ENCODE results near the gene CCDC154.

CCDC154 gene

GRCh38 chr16:1433756-1434155 is 10.6 kb downstream of the CCDC154 start:
- Histone ChIP-seq H3K36me3 (ENCODE audit: control insufficient read depth, insufficient read depth, low read length) (no peaks in the 10 kb centered on the region), H3K4me3 (ENCODE audit: low read depth, low read length) (no peak overlapping the region), H3K9ac (ENCODE audit: low read length) (no peak overlapping the region), H3K4me1 (ENCODE audit: control insufficient read depth, insufficient read depth, low read length) (no peaks in the 10 kb centered on the region), H3K27ac (ENCODE audit: low read depth, low read length) (no peak overlapping the region), H3K9me3 (ENCODE audit: control insufficient read depth, insufficient read depth, low read depth, low read length) (no peaks in the 10 kb centered on the region), H3K27me3 (ENCODE audit: control insufficient read depth, insufficient read depth, low read length) (no peaks in the 10 kb centered on the region)

DNA sequence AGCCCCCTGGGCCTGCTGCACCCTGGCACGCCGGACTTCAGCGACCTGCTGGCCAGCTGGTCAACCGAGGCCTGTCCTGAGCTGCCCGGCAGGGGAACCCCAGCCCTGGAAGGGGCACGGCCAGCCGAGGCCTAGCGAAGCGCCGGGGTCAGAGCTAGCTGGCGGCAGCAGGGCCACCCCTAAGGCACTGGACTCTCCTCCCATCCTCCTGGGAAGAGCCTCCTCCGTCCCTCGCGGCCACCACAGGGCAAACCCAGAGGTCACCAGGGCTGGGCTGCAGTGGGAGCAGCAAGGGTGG is 11.1 kb downstream of the CCDC154 start:
- Histone ChIP-seq H3K4me3 (ENCODE audit: low read depth, low read length) (no peak overlapping the region), H3K9me3 (ENCODE audit: control insufficient read depth, insufficient read depth, low read depth, low read length) (no peaks in the 10 kb centered on the region), H3K27ac (ENCODE audit: low read depth, low read length) (no peak overlapping the region), H3K4me1 (ENCODE audit: control insufficient read depth, insufficient read depth, low read length) (no peaks in the 10 kb centered on the region), H3K36me3 (ENCODE audit: control insufficient read depth, insufficient read depth, low read length) (no peaks in the 10 kb centered on the region), H3K27me3 (ENCODE audit: control insufficient read depth, insufficient read depth, low read length) (no peaks in the 10 kb centered on the region), H3K9ac (ENCODE audit: low read length) (no peak overlapping the region)

DNA sequence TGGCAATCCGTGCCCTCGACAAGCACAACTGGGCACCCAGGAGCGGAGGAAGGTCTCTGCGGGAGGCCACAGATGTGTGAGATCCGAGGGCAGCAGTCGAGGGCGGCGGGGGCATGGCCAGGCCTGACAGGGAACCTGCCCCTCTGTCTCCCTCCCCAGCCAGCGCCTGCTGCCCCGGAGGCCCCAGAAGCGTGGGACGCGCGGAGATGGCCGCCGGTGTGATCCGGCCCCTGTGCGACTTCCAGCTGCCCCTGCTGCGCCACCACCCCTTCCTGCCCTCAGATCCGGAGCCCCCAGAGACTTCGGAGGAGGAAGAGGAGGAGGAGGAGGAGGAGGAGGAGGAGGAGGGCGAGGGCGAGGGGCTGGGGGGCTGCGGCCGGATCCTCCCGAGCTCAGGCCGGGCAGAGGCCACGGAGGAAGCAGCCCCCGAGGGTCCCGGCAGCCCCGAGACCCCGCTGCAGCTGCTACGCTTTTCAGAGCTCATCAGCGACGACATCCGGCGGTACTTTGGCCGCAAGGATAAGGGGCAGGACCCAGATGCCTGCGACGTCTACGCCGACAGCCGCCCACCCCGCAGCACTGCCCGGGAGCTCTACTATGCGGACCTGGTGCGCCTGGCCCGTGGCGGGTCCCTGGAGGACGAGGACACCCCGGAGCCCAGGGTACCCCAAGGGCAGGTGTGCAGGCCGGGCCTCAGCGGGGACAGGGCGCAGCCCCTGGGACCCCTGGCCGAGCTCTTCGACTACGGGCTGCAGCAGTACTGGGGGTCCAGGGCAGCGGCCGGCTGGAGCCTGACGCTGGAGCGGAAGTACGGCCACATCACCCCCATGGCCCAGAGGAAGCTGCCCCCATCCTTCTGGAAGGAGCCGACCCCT is 11.7 kb downstream of the CCDC154 start:
- Histone ChIP-seq H3K9ac (ENCODE audit: low read length) (no peak overlapping the region), H3K27ac (ENCODE audit: low read depth, low read length) (no peak overlapping the region), H3K27me3 (ENCODE audit: control insufficient read depth, insufficient read depth, low read length) (no peaks in the 10 kb centered on the region), H3K9me3 (ENCODE audit: control insufficient read depth, insufficient read depth, low read depth, low read length) (no peaks in the 10 kb centered on the region), H3K4me1 (ENCODE audit: control insufficient read depth, insufficient read depth, low read length) (no peaks in the 10 kb centered on the region), H3K36me3 (ENCODE audit: control insufficient read depth, insufficient read depth, low read length) (no peaks in the 10 kb centered on the region), H3K4me3 (ENCODE audit: low read depth, low read length) (no peak overlapping the region)

DNA sequence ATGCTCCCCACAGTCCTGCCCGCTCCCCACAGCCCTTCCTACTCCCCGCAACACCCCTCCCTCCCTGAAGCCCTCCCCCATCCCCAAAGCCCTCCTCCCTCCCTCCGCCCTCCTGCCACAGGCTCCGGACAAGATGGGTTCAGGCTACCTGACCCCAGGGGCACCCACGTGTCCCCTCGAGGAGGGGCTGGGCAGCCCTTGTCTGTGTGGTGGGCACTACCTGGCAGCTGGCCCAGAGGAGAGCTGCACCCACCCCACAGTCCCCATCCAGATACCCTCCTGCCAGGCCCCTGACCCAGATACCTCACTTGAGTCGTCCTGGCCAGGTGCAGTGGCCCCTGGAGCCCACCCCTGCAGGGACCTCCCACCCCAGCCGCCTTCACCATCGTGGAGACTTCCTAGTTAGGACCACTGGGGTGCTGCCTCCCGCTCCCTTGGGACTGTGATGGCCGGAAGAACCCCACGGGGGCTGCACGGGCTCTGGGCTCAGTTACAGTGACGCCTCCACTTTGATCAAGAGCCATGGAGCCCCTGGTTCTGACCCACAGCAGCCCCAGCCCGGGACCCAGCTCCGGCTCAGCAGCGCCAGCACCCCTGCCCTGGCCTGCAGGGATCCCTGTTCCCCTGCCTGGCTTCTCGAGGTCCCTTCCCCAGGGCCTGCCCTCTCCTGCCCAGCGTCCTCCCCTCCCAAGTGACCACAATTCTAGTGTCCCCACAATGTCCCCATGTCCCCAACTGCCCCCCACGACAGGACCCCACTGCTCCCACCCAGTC is 12.7 kb downstream of the CCDC154 start:
- Histone ChIP-seq H3K9ac (ENCODE audit: low read length) (no peak overlapping the region), H3K4me1 (ENCODE audit: control insufficient read depth, insufficient read depth, low read length) (peaks cover 5% of the 10 kb centered on the region), H3K27ac (ENCODE audit: low read depth, low read length) (no peak overlapping the region), H3K27me3 (ENCODE audit: control insufficient read depth, insufficient read depth, low read length) (no peaks in the 10 kb centered on the region), H3K36me3 (ENCODE audit: control insufficient read depth, insufficient read depth, low read length) (no peaks in the 10 kb centered on the region), H3K4me3 (ENCODE audit: low read depth, low read length) (no peak overlapping the region), H3K9me3 (ENCODE audit: control insufficient read depth, insufficient read depth, low read depth, low read length) (no peaks in the 10 kb centered on the region)

- H3K4me1 ChIP-seq (ENCODE audit: control insufficient read depth, insufficient read depth, low read length): peaks cover 9% of the 10 kb centered on the region
- no peak within 1 kb of the TSS for H3K27ac ChIP-seq (ENCODE audit: low read depth, low read length)
These were observed 13.4 kb downstream of the CCDC154 start, which contains the start of gene PERCC1 for GRCh38 chr16:1430759-1431496. PERCC1 (plus strand) TSS chr16:1431078; CDS start chr16:1432594, 1,516 bp downstream.

GRCh38 chr16:1430214-1430758 is 14.1 kb downstream of the CCDC154 start:
- Histone ChIP-seq H3K27ac (ENCODE audit: low read depth, low read length) (no peak overlapping the region), H3K36me3 (ENCODE audit: control insufficient read depth, insufficient read depth, low read length) (no peaks in the 10 kb centered on the region), H3K4me3 (ENCODE audit: low read depth, low read length) (no peak overlapping the region), H3K9ac (ENCODE audit: low read length) (no peak overlapping the region), H3K4me1 (ENCODE audit: control insufficient read depth, insufficient read depth, low read length) (peaks cover 9% of the 10 kb centered on the region), H3K9me3 (ENCODE audit: control insufficient read depth, insufficient read depth, low read depth, low read length) (no peaks in the 10 kb centered on the region), H3K27me3 (ENCODE audit: control insufficient read depth, insufficient read depth, low read length) (no peaks in the 10 kb centered on the region)

More at GRCh38 chr16:1430759-1431496, 13.4 kb downstream of the CCDC154 start, which contains the start of gene PERCC1:
- H3K4me3 ChIP-seq (ENCODE audit: low read depth, low read length): no peak within 1 kb of the TSS
- H3K9me3 ChIP-seq (ENCODE audit: control insufficient read depth, insufficient read depth, low read depth, low read length): no peaks in the 10 kb centered on the region
- H3K27me3 ChIP-seq (ENCODE audit: control insufficient read depth, insufficient read depth, low read length): no peaks in the 10 kb centered on the region
- H3K36me3 ChIP-seq (ENCODE audit: control insufficient read depth, insufficient read depth, low read length): no peaks in the 10 kb centered on the region
- no peak within 1 kb of the TSS for H3K9ac ChIP-seq (ENCODE audit: low read length)

- Histone ChIP-seq H3K36me3 (ENCODE audit: control insufficient read depth, insufficient read depth, low read length) (no peaks in the 10 kb centered on the region), H3K9ac (ENCODE audit: low read length) (no peak overlapping the region), H3K27me3 (ENCODE audit: control insufficient read depth, insufficient read depth, low read length) (no peaks in the 10 kb centered on the region), H3K4me1 (ENCODE audit: control insufficient read depth, insufficient read depth, low read length) (peaks cover 9% of the 10 kb centered on the region), H3K4me3 (ENCODE audit: low read depth, low read length) (no peak overlapping the region), H3K9me3 (ENCODE audit: control insufficient read depth, insufficient read depth, low read depth, low read length) (no peaks in the 10 kb centered on the region), H3K27ac (ENCODE audit: low read depth, low read length) (no peak overlapping the region)
These were observed 14.7 kb downstream of the CCDC154 start for GRCh38 chr16:1429631-1430030.

DNA sequence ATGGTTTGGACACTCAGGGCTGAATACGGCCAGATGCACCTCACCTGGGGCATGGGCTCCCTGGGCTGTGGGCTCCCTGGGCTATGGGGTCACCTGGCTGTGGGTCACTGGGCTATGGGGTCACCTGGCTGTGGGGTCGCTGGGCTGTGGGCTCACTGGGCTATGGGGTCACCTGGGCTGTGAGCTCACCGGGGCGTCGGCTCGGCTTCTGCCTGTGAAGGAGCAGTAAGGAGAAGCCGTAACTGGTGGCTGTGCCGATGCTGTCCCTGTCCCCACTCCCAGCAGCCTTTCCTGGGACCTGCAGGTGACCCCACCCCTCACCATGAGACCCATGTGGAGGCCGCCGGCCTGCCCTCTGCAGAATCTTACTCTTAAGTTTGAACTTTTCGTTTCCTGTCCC is 15.3 kb downstream of the CCDC154 start:
- H3K4me3 ChIP-seq (ENCODE audit: low read depth, low read length): no peak overlapping the region
- no peaks in the 10 kb centered on the region for H3K36me3 ChIP-seq (ENCODE audit: control insufficient read depth, insufficient read depth, low read length)
- no peak overlapping the region for H3K27ac ChIP-seq (ENCODE audit: low read depth, low read length)
- H3K9me3 ChIP-seq (ENCODE audit: control insufficient read depth, insufficient read depth, low read depth, low read length): no peaks in the 10 kb centered on the region
- H3K27me3 ChIP-seq (ENCODE audit: control insufficient read depth, insufficient read depth, low read length): no peaks in the 10 kb centered on the region
- H3K4me1 ChIP-seq (ENCODE audit: control insufficient read depth, insufficient read depth, low read length): peaks cover 9% of the 10 kb centered on the region
- no peak overlapping the region for H3K9ac ChIP-seq (ENCODE audit: low read length)

DNA sequence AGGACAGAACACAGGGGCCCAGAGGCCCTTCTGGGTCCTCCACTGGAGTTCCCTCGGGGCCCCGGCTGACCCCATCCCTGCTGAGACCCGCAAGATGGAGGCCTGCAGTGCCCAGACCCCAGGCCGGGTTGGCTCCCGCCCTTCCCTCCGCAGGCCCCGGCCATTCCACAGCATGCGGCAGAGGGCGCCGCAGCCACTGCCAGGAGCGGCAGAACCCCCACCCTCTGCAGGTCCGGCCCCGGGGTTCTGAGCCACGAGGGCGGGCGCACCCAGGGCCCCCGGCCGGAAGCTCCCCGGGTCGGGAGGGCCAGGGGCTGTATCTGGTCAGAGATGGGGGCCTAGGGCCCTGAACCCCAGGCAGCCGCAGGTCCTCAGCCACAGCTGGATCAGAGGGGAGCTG is 15.8 kb downstream of the CCDC154 start:
- H3K4me3 ChIP-seq (ENCODE audit: low read depth, low read length): no peak overlapping the region
- no peaks in the 10 kb centered on the region for H3K9me3 ChIP-seq (ENCODE audit: control insufficient read depth, insufficient read depth, low read depth, low read length)
- no peak overlapping the region for H3K9ac ChIP-seq (ENCODE audit: low read length)
- H3K27me3 ChIP-seq (ENCODE audit: control insufficient read depth, insufficient read depth, low read length): no peaks in the 10 kb centered on the region
- peaks cover 9% of the 10 kb centered on the region for H3K4me1 ChIP-seq (ENCODE audit: control insufficient read depth, insufficient read depth, low read length)
- H3K36me3 ChIP-seq (ENCODE audit: control insufficient read depth, insufficient read depth, low read length): no peaks in the 10 kb centered on the region
- no peak overlapping the region for H3K27ac ChIP-seq (ENCODE audit: low read depth, low read length)

DNA sequence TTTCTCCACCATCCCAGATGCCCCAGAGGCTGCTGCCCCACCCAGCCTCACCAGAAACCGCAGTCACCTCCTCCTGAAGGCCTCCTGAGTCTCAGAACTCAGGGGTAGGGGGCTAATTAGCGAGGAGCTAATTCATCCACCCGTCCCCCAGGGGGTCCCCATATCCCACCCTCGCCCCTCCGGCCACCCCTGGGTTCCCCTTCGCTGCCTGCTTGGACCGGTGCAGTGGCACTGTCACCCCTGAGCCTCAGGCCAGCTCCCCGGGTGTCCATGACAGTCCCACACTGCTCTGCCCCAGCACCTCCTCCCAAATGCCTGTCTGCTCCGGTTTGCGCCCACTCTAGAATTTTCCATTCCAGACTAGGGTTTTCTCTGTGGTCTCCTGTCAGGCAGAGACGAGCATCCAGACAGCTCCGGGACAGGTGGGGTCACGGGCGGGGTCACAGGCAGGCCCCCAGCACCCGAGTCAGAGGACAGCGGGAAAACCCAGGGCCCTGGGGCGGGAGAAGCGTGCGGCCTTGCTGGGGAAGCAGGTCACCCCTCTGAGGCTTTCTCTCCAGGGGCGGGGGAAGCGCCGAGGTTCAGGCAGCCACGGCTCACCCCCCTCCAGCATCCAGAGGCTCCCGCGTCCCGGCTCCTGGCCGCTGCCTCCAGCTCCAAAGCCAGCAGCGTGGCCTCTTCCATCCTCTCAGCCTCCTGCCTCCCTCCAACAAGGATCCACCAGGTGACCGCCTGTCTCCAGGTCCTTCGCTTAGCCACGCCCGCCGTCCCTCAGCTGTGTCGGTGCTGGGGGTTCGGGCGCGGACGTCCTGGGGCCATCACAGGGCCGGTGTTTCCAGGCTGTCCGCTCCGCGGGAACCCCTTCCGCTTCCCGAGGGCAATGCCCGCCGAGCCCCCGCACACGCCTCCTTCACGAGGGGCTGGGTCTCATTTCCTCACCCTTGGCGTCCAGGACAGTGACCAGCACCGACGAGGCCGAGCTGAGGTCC is 16.6 kb downstream of the CCDC154 start:
- H3K27me3 ChIP-seq (ENCODE audit: control insufficient read depth, insufficient read depth, low read length): no peaks in the 10 kb centered on the region
- H3K9me3 ChIP-seq (ENCODE audit: control insufficient read depth, insufficient read depth, low read depth, low read length): no peaks in the 10 kb centered on the region
- no peak overlapping the region for H3K4me3 ChIP-seq (ENCODE audit: low read depth, low read length)
- H3K4me1 ChIP-seq (ENCODE audit: control insufficient read depth, insufficient read depth, low read length): peaks cover 9% of the 10 kb centered on the region
- no peaks in the 10 kb centered on the region for H3K36me3 ChIP-seq (ENCODE audit: control insufficient read depth, insufficient read depth, low read length)
- H3K9ac ChIP-seq (ENCODE audit: low read length): no peak overlapping the region
- H3K27ac ChIP-seq (ENCODE audit: low read depth, low read length): no peak overlapping the region
